Measurements from ENCODE around the gene RALGAPA2.

GRCh38 chr20:20520776-20521175 is 191.7 kb downstream of the RALGAPA2 start:
- TF ChIP-seq FOXM1 (IDR thresholded peaks at IDR 0.05; ENCODE audit: low read depth) (no peak), CTCF (IDR thresholded peaks at IDR 0.05) (no peak), MAX (IDR thresholded peaks at IDR 0.05; ENCODE audit: low read depth) (no peak), FOSL2 (IDR thresholded peaks at IDR 0.05; ENCODE audit: borderline replicate concordance, low read depth) (no peak)
